Esophagus muscularis mucosa (tissue), 4 donors: ENCODE data around the gene DUSP7.

ENCODE experiments used
- EP300 ChIP-seq: sonication (generic); formaldehyde crosslinking; IDR thresholded peaks from one replicate; pipeline ENCODE4 v1.6.1; 2017; ENCODE audit warnings: antibody characterized with exemption
- POLR2A ChIP-seq: fragments of 450-650 bp; IDR thresholded peaks from one replicate; pipeline ENCODE4 v1.6.1; 2017; ENCODE audit warnings: antibody characterized with exemption, moderate library complexity, mild to moderate bottlenecking, low read depth
- POLR2AphosphoS5 ChIP-seq, 2 donors: sonication (generic); formaldehyde crosslinking; IDR thresholded peaks; one replicate each; pipeline ENCODE4 v1.6.1; 2017; ENCODE audit warnings: antibody characterized with exemption in 2 of 2
- TF ChIP-seq, protein P1 (sequence below), 3 experiments: fragments of 200-600 bp in 2 of 3; fragments of 450-650 bp in 1 of 3; sonication (generic) in 2 of 3; IDR thresholded peaks; one replicate each; pipeline ENCODE4 v1.5.1; 2017 to 2019; ENCODE audit warnings: antibody characterized with exemption in 3 of 3, mild to moderate bottlenecking in 2 of 3, moderate library complexity in 1 of 3

DNA sequence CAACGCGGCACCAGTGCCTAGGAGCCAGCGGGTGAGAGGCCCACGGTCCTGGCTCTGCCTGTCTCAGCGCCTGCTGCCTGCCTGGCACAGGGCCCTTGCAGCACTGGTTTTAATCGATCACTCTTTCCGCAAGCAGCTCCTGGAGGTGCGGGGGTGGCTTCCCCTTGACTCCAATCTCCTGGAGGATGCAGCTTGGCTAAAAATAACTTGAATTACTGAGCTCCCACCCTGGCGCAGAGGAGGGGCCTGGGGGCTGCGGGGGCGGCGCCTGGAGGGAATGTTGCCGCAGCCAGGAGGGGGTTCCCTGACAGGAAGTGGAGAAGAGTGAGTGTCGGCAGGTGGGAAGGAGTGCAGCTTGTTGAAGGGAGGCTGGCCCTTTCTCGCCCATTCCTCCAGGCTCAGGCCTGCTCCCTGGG, 50.8 kb downstream of the DUSP7 start:
- TF ChIP-seq POLR2AphosphoS5 (IDR thresholded peaks at IDR 0.05) (no peak), POLR2A (no peak), EP300 (no peak)
- TF ChIP-seq, protein P1, sequence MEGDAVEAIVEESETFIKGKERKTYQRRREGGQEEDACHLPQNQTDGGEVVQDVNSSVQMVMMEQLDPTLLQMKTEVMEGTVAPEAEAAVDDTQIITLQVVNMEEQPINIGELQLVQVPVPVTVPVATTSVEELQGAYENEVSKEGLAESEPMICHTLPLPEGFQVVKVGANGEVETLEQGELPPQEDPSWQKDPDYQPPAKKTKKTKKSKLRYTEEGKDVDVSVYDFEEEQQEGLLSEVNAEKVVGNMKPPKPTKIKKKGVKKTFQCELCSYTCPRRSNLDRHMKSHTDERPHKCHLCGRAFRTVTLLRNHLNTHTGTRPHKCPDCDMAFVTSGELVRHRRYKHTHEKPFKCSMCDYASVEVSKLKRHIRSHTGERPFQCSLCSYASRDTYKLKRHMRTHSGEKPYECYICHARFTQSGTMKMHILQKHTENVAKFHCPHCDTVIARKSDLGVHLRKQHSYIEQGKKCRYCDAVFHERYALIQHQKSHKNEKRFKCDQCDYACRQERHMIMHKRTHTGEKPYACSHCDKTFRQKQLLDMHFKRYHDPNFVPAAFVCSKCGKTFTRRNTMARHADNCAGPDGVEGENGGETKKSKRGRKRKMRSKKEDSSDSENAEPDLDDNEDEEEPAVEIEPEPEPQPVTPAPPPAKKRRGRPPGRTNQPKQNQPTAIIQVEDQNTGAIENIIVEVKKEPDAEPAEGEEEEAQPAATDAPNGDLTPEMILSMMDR (IDR thresholded peaks at IDR 0.05): no peak
